Left ventricle myocardium inferior (tissue), 1 donor: ENCODE measurements around the gene RCCD1. TPM values are rescaled to one million over a fixed set of nuclear protein-coding genes. Genes with fewer than 3 reads are reported as not detected.

Experiments used
- DNase-seq: peaks from one replicate; pipeline ENCODE4 v3.0.0-alpha.2; 2020
- H3K27ac ChIP-seq: fragments of 200-600 bp; replicated peaks from 2 replicates; pipeline ENCODE4 v1.8.0; 2021
- H3K27me3 ChIP-seq: fragments of 200-600 bp; 2 replicates; pipeline ENCODE4 v1.8.0; 2021; ENCODE audit warnings: low read depth
- H3K36me3 ChIP-seq: fragments of 200-600 bp; 2 replicates; pipeline ENCODE4 v1.8.0; 2021
- H3K4me1 ChIP-seq: fragments of 200-600 bp; 2 replicates; pipeline ENCODE4 v1.8.0; 2021
- H3K4me3 ChIP-seq: fragments of 200-600 bp; 2 replicates; pipeline ENCODE4 v1.8.0; 2021; ENCODE audit warnings: mild to moderate bottlenecking, moderate library complexity
- H3K9me3 ChIP-seq: fragments of 200-600 bp; replicated peaks from 2 replicates; pipeline ENCODE4 v1.8.0; 2021
- intact Hi-C: fragments of 100-400 bp; cut with micrococcal nuclease; formaldehyde crosslinking; loops from one replicate; pipeline ENCODE4 v1.11.0; 2022
- total RNA-seq: library from RNA; stranded (reverse); fragmentation: NEBNext Ultra II Directional; extraction: Animal tissue kit (Norgen Biotek cat#: 25700); gene quantifications from one replicate; pipeline ENCODE4 v1.2.1, GENCODE V29; 2021
- TF ChIP-seq, protein P1 (sequence below): fragments of 200-600 bp; IDR thresholded peaks from 2 replicates; pipeline ENCODE4 v1.8.0; 2021; ENCODE audit warnings: antibody characterized with exemption, mild to moderate bottlenecking, borderline replicate concordance
- donor health status: DM: no; HTN: yes; CAD: no; lungs with severe emphysema.

The RCCD1 gene
- total RNA-seq, 1 donor from 2014 or later, result 10.9 TPM

DNA sequence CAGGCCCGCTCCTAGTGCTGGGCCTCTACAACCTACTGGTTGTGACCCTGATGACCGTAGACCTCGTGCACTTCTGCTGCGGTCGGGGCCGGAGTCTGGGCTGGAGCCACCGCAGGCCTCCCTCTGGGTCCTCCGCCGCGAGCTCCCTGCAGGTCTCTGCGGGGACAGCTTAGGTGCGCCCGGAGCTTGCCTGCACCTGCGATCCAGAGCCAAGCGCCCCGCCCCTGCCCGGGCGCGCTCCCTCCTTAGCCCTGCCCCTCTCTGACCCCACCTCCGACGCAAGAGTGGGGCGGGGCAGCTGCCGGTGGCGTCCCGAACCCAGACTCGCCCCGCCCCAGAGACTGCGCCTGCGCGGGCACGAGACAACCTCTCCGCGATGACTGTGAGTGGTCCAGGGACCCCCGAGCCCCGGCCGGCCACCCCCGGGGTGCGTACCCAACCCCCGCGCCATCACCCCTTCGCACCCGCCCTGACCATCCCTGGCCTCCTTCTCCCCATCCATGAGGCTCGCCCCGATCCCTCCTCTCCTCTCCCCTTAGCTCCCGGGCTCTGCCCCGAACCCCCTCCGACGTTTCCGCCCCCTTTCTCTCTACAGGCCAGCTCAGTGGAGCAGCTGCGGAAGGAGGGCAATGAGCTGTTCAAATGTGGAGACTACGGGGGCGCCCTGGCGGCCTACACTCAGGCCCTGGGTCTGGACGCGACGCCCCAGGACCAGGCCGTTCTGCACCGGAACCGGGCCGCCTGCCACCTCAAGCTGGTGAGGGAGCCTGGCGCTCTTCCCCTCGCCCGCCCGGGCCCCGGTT is 19.5 kb upstream of the RCCD1 start, which contains the start of gene UNC45A:
TSS of gene UNC45A (plus strand) at position 337 of the 803 bp plus-strand sequence. CDS start at position 377, 40 bp downstream.
- H3K36me3 ChIP-seq, result peaks cover 20% of the 10 kb centered on the region
- TF ChIP-seq, protein P1, sequence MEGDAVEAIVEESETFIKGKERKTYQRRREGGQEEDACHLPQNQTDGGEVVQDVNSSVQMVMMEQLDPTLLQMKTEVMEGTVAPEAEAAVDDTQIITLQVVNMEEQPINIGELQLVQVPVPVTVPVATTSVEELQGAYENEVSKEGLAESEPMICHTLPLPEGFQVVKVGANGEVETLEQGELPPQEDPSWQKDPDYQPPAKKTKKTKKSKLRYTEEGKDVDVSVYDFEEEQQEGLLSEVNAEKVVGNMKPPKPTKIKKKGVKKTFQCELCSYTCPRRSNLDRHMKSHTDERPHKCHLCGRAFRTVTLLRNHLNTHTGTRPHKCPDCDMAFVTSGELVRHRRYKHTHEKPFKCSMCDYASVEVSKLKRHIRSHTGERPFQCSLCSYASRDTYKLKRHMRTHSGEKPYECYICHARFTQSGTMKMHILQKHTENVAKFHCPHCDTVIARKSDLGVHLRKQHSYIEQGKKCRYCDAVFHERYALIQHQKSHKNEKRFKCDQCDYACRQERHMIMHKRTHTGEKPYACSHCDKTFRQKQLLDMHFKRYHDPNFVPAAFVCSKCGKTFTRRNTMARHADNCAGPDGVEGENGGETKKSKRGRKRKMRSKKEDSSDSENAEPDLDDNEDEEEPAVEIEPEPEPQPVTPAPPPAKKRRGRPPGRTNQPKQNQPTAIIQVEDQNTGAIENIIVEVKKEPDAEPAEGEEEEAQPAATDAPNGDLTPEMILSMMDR, result no peak
- H3K27ac ChIP-seq, result peak within 1 kb of the TSS; percentile 74
- H3K4me1 ChIP-seq, result peaks cover 63% of the 10 kb centered on the region
- intact Hi-C loops, result no loop called here
- DNase-seq, result peak; percentile 94
- H3K27me3 ChIP-seq, result no peaks in the 10 kb centered on the region
- H3K4me3 ChIP-seq, result peak within 1 kb of the TSS; percentile 70
- no peaks in the 10 kb centered on the region for H3K9me3 ChIP-seq

DNA sequence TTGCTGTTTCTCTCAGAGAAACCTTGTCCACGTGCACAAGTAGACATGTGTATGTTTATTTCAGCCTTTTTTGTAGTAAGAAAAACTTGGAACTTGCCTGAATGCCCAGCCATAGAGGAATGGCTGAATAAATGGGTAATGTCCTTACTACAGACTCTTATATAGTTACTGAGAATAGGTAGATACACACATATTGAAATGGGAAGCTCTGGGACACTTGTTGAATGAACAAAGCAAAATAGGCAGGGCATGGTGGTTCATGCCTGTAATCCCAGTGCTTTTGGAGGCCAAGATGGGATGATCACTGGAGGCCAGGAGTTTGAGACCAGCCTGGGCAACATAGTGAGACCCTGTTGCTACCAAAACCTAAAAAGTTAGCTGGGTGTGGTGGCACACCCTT is 17.9 kb upstream of the RCCD1 start:
- intact Hi-C loops, result no loop called here
- TF ChIP-seq, protein P1, result no peak
- Histone ChIP-seq H3K9me3 (no peaks in the 10 kb centered on the region), H3K27ac (no peak overlapping the region), H3K4me1 (peaks cover 46% of the 10 kb centered on the region), H3K4me3 (peak overlapping the region; percentile 70), H3K36me3 (peaks cover 36% of the 10 kb centered on the region), H3K27me3 (no peaks in the 10 kb centered on the region)
- no peak for DNase-seq

DNA sequence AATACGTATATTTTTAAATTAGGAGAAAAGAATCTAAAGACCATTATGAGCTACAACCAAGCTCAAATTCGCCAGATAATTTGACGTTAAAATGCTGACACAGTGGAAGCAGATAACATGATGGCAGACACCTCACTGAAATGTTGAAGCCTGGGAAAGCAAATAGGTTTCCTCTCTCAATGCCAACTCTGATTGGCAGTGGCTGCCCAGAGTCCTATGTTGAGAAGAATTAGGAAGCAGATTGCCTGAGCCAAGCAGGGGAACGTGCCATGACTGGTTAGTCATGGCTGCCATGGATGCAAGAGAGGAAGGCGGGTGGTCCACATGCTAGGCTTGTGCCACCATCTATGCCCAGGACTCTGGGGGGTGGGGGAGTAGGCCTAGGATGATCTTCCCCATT is 16.4 kb upstream of the RCCD1 start:
- Histone ChIP-seq H3K36me3 (peaks cover 51% of the 10 kb centered on the region), H3K4me3 (no peak overlapping the region), H3K27me3 (no peaks in the 10 kb centered on the region), H3K9me3 (no peaks in the 10 kb centered on the region), H3K4me1 (peaks cover 33% of the 10 kb centered on the region), H3K27ac (no peak overlapping the region)
- TF ChIP-seq, protein P1, result no peak
- intact Hi-C loops, result no loop called here
- DNase-seq, result no peak

DNA sequence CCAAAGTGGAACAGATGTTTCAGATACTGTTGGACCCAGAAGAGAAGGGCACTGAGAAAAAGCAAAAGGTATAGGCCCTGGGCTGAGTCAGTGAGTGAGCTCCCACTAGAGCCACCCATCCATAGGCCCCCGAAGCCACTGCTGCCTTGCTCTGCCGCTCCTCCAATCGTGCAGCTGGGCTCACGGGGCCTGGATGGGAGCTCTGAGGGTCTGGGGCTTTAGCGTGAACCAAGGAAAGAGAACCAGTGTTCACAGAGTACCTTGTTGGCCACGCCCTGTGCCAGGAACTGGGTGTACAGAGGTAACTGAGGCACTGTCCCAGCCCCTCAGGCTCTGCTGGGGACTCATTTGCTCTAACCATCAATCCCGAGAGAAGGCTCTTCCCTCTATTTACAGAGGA is 14.9 kb upstream of the RCCD1 start:
- peaks cover 66% of the 10 kb centered on the region for H3K36me3 ChIP-seq
- intact Hi-C loops, result no loop called here
- H3K27ac ChIP-seq, result no peak overlapping the region
- TF ChIP-seq, protein P1, result no peak
- DNase-seq, result no peak
- H3K9me3 ChIP-seq, result no peaks in the 10 kb centered on the region
- H3K4me1 ChIP-seq, result peaks cover 22% of the 10 kb centered on the region
- H3K4me3 ChIP-seq, result no peak overlapping the region
- no peaks in the 10 kb centered on the region for H3K27me3 ChIP-seq

DNA sequence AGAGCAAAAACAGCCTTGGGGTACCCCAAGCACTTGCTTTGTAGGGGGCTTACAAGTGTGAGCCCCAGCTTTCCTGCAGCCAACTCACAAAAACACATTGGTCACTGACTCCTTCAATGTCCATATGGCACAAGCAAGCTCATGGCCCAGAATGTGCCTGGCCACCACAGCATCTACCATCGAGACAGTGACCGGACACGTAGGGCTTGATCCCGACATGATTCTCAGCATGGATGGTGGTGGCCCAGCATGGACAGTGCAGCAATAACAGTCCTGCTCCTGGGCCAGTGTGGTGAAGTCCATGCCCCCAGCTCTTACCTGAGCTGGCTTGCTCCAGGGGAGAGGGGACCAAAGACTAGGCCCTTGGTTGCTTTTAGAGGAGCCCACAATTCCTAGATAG is 13.6 kb upstream of the RCCD1 start:
- TF ChIP-seq, protein P1, result no peak
- Histone ChIP-seq H3K4me3 (no peak overlapping the region), H3K36me3 (peaks cover 79% of the 10 kb centered on the region), H3K27me3 (no peaks in the 10 kb centered on the region), H3K9me3 (no peaks in the 10 kb centered on the region), H3K27ac (no peak overlapping the region), H3K4me1 (peaks cover 10% of the 10 kb centered on the region)
- DNase-seq, result no peak
- intact Hi-C loops, result no loop called here
